ENCODE data around the gene ZNF581. TPM values are rescaled to one million over a fixed set of nuclear protein-coding genes. Genes with fewer than 3 reads are reported as not detected.

Gene ZNF581
- polyA plus RNA-seq, 1 of the 3 experiments (the other 2 are of a cell fraction) = 24.7 TPM

DNA sequence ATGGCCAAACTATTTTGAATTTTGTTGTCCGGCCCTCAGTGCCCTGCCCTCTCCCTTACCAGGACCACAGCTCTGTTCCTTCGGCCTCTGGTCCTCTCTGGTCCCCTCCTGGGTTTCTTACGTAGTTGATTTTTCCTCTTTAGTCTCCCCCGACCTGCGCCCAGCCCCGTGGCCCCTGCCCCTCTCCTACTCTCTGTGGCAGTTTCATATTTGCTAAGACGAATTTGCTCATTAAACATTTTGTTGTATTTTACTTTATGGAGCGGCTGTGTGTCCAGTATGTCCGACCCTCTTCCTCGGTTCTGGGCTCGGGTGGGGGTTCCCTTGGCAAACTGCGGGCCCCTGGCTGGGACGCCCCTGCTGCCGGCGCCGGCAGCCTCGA is 31.0 kb downstream of the ZNF581 start:
- WGBS (ENCODE audit: low lambda C conversion rate) = 14% methylated on average over 17 of the region's 17 CpGs
- H4K20me1 ChIP-seq (ENCODE audit: insufficient read depth) = peaks cover 78% of the 10 kb centered on the region

More for the DNA sequence above, 31.0 kb downstream of the ZNF581 start:
- Histone ChIP-seq H3K79me2 (ENCODE audit: insufficient read depth) (peaks cover 87% of the 10 kb centered on the region), H3K4me2 (peak overlapping the region; percentile 97), H3K9me2 (no peaks in the 10 kb centered on the region), H3K9me3 (no peaks in the 10 kb centered on the region), H3K4me1 (ENCODE audit: control insufficient read depth in 1 of 2, insufficient read depth in 2 of 2, low read depth in 1 of 2, low read length in 1 of 2) (peaks cover 7 to 28% of the 10 kb centered on the region in 2 experiments; a peak in 3 of 4 replicates), H3K36me3 (replicated peaks in 1 of 2; ENCODE audit: control insufficient read depth in 1 of 2, insufficient read depth in 2 of 2, low read length in 1 of 2) (peaks cover 21 to 46% of the 10 kb centered on the region in 2 experiments), H3F3A (replicated peaks; ENCODE audit: insufficient read depth) (peaks cover 38% of the 10 kb centered on the region), H3K27me3 (ENCODE audit: insufficient read depth) (no peaks in the 10 kb centered on the region), H2AFZ (ENCODE audit: low read depth) (no peak overlapping the region), H3K9ac (peak overlapping the region; percentile 87; the same call in 1 of the 2 replicates), H3K27ac (ENCODE audit: low read depth in 2 of 2, low read length in 1 of 2) (peak overlapping the region; percentile 7 to 74), H3K4me3 (ENCODE audit: low read depth in 2 of 2, low read length in 1 of 2) (peak overlapping the region; percentile 74 to 96)
- TF ChIP-seq RXRA (IDR thresholded peaks at IDR 0.05; ENCODE audit: borderline replicate concordance, low read depth) (no peak), RFX5 (IDR thresholded peaks at IDR 0.05; ENCODE audit: low read length) (no peak), TCF12 (IDR thresholded peaks at IDR 0.05) (no peak), TEAD4 (IDR thresholded peaks at IDR 0.05; ENCODE audit: borderline replicate concordance, insufficient read depth) (no peak), SMC3 (IDR thresholded peaks at IDR 0.05; ENCODE audit: low read depth, low read length) (no peak), ELF1 (IDR thresholded peaks at IDR 0.05) (no peak), JUND (IDR thresholded peaks at IDR 0.05) (no peak), EP300 (IDR thresholded peaks at IDR 0.05; ENCODE audit: borderline replicate concordance in 1 of 2, low read depth in 1 of 2, low read length in 1 of 2) (no peak), MEF2A (IDR thresholded peaks at IDR 0.05; ENCODE audit: borderline replicate concordance, low read depth) (no peak), FOSL2 (IDR thresholded peaks at IDR 0.05; ENCODE audit: borderline replicate concordance, low read depth) (no peak), GABPA (IDR thresholded peaks at IDR 0.05; ENCODE audit: low read depth) (no peak), EZH2phosphoT487 (IDR thresholded peaks at IDR 0.05; ENCODE audit: borderline replicate concordance, low read depth) (no peak), RAD21 (IDR thresholded peaks at IDR 0.05; ENCODE audit: low read length) (no peak), MXI1 (IDR thresholded peaks at IDR 0.05; ENCODE audit: low read depth, low read length) (no peak), TAF1 (IDR thresholded peaks at IDR 0.05; ENCODE audit: borderline replicate concordance, low read depth, low read length) (no peak), YY1 (IDR thresholded peaks at IDR 0.05; ENCODE audit: low read depth) (no peak)
- TF ChIP-seq, protein P1, sequence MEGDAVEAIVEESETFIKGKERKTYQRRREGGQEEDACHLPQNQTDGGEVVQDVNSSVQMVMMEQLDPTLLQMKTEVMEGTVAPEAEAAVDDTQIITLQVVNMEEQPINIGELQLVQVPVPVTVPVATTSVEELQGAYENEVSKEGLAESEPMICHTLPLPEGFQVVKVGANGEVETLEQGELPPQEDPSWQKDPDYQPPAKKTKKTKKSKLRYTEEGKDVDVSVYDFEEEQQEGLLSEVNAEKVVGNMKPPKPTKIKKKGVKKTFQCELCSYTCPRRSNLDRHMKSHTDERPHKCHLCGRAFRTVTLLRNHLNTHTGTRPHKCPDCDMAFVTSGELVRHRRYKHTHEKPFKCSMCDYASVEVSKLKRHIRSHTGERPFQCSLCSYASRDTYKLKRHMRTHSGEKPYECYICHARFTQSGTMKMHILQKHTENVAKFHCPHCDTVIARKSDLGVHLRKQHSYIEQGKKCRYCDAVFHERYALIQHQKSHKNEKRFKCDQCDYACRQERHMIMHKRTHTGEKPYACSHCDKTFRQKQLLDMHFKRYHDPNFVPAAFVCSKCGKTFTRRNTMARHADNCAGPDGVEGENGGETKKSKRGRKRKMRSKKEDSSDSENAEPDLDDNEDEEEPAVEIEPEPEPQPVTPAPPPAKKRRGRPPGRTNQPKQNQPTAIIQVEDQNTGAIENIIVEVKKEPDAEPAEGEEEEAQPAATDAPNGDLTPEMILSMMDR (IDR thresholded peaks at IDR 0.05) = no peak
- TF ChIP-seq, protein P2, sequence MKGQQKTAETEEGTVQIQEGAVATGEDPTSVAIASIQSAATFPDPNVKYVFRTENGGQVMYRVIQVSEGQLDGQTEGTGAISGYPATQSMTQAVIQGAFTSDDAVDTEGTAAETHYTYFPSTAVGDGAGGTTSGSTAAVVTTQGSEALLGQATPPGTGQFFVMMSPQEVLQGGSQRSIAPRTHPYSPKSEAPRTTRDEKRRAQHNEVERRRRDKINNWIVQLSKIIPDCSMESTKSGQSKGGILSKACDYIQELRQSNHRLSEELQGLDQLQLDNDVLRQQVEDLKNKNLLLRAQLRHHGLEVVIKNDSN (IDR thresholded peaks at IDR 0.05; ENCODE audit: borderline replicate concordance, low read depth) = no peak
- TF ChIP-seq, protein P3, sequence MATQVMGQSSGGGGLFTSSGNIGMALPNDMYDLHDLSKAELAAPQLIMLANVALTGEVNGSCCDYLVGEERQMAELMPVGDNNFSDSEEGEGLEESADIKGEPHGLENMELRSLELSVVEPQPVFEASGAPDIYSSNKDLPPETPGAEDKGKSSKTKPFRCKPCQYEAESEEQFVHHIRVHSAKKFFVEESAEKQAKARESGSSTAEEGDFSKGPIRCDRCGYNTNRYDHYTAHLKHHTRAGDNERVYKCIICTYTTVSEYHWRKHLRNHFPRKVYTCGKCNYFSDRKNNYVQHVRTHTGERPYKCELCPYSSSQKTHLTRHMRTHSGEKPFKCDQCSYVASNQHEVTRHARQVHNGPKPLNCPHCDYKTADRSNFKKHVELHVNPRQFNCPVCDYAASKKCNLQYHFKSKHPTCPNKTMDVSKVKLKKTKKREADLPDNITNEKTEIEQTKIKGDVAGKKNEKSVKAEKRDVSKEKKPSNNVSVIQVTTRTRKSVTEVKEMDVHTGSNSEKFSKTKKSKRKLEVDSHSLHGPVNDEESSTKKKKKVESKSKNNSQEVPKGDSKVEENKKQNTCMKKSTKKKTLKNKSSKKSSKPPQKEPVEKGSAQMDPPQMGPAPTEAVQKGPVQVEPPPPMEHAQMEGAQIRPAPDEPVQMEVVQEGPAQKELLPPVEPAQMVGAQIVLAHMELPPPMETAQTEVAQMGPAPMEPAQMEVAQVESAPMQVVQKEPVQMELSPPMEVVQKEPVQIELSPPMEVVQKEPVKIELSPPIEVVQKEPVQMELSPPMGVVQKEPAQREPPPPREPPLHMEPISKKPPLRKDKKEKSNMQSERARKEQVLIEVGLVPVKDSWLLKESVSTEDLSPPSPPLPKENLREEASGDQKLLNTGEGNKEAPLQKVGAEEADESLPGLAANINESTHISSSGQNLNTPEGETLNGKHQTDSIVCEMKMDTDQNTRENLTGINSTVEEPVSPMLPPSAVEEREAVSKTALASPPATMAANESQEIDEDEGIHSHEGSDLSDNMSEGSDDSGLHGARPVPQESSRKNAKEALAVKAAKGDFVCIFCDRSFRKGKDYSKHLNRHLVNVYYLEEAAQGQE (IDR thresholded peaks at IDR 0.05; ENCODE audit: low read depth, low read length) = no peak
- TF ChIP-seq, protein P4, sequence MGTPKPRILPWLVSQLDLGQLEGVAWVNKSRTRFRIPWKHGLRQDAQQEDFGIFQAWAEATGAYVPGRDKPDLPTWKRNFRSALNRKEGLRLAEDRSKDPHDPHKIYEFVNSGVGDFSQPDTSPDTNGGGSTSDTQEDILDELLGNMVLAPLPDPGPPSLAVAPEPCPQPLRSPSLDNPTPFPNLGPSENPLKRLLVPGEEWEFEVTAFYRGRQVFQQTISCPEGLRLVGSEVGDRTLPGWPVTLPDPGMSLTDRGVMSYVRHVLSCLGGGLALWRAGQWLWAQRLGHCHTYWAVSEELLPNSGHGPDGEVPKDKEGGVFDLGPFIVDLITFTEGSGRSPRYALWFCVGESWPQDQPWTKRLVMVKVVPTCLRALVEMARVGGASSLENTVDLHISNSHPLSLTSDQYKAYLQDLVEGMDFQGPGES (IDR thresholded peaks at IDR 0.05; ENCODE audit: low read depth, low read length) = no peak
- ChIA-PET CTCF (interaction anchor here (0.8 to 2.1 kb wide), 3 partner anchors 11 to 42 kb away, joined by 3 to 9 read pairs (median 8); no protein-coding TSS in a partner anchor), POLR2A (no interaction called here)
- DNase-seq = no peak

Measured in SK-N-SH (cell line).